AG04450 (cell line): ENCODE results near the gene RNF227. TPM values are rescaled to one million over a fixed set of nuclear protein-coding genes. Genes with fewer than 3 reads are reported as not detected.

Source experiments
- CTCF ChIA-PET: fragments of 300-600, 350-600 bp; formaldehyde crosslinking; extraction: SDS; loops from one replicate; lab custom pipeline; 2022; ENCODE audit warnings: antibody characterized with exemption, inconsistent platforms; lab: Charles Lee
- POLR2A ChIA-PET: fragments of 350-600 bp; formaldehyde crosslinking; extraction: SDS; loops from one replicate; lab custom pipeline; 2021; ENCODE audit warnings: antibody characterized with exemption, inconsistent platforms; lab: Yijun Ruan, JAX
- DNase-seq: peaks from one replicate; pipeline ENCODE4 v3.0.0-alpha.2; 2011; ENCODE audit warnings: low read depth, low spot score
- H3K27ac ChIP-seq: one replicate; pipeline ENCODE4 v1.5.1; 2012; ENCODE audit warnings: low read depth, low read length, control low read depth
- H3K27me3 ChIP-seq: one replicate; pipeline ENCODE4 v1.6.0; 2012; ENCODE audit warnings: low read length; ENCODE audit not compliant: control insufficient read depth, insufficient read depth
- H3K4me3 ChIP-seq: 2 replicates; pipeline ENCODE4 v1.5.1; 2011; ENCODE audit warnings: mild to moderate bottlenecking, low read depth, low read length, control low read depth
- H3K9me3 ChIP-seq: 2 replicates; pipeline ENCODE4 v1.5.1; 2012; ENCODE audit warnings: low read length; ENCODE audit not compliant: control insufficient read depth, insufficient read depth
- polyA plus RNA-seq: library from polyadenylated mRNA; depleted of rRNA; stranded (reverse); fragments of >200 nt; gene quantifications from 2 replicates; pipeline ENCODE4 v1.2.3, GENCODE V29; 2011
- TF ChIP-seq, protein P1 (sequence below): IDR thresholded peaks from 2 replicates; pipeline ENCODE4 v1.5.1; 2011; ENCODE audit warnings: low read depth, low read length, control low read depth, inconsistent platforms

The RNF227 gene
- polyA plus RNA-seq, 1 experiment, result 1.4 TPM

DNA sequence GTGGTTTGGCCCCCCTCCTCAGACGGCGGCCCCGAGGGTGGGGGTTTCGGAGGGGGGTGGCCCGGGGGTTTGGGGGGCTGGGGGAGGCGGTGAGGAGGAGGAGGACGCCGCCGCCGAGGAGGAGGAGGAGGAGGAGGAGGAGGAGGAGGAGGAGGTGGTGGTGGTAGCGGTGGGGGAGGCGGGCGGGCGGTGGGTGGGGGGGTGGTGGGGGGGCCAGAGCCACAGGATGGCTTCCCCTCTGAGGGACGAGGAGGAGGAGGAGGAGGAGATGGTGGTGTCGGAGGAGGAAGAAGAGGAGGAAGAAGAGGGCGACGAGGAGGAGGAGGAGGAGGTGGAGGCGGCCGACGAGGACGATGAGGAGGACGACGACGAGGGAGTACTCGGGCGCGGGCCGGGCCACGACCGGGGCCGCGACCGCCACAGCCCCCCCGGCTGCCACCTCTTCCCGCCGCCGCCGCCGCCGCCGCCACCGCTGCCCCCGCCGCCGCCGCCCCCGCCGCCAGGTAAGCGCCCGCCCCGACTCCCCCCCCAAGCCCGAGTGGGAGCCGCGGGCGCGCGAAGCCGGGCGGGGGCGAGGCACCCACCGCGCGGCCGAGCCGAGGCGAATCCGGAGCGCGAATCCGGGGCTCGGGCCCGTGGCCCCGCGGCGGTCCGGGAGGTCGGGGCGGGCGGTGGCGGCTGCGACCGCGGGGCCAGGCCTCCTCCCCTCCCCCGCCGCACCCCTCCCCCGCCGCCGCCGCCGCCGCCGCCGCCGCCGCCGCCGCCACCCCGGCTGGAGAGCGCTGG lies 31.3 kb downstream of the RNF227 start:
- Histone ChIP-seq H3K27me3 (no peaks in the 10 kb centered on the region), H3K9me3 (no peaks in the 10 kb centered on the region; the same call in 1 of the 2 replicates), H3K27ac (peak overlapping the region; percentile 94), H3K4me3 (peak overlapping the region; percentile 79)
- ChIA-PET CTCF (no interaction called here), POLR2A (interaction anchor here (0.7 to 1.7 kb wide), 2 partner anchors 28 to 842 kb away, joined by 3 to 4 read pairs; partner anchors contain the start of gene NAA38)
- no peak for DNase-seq
- TF ChIP-seq, protein P1, sequence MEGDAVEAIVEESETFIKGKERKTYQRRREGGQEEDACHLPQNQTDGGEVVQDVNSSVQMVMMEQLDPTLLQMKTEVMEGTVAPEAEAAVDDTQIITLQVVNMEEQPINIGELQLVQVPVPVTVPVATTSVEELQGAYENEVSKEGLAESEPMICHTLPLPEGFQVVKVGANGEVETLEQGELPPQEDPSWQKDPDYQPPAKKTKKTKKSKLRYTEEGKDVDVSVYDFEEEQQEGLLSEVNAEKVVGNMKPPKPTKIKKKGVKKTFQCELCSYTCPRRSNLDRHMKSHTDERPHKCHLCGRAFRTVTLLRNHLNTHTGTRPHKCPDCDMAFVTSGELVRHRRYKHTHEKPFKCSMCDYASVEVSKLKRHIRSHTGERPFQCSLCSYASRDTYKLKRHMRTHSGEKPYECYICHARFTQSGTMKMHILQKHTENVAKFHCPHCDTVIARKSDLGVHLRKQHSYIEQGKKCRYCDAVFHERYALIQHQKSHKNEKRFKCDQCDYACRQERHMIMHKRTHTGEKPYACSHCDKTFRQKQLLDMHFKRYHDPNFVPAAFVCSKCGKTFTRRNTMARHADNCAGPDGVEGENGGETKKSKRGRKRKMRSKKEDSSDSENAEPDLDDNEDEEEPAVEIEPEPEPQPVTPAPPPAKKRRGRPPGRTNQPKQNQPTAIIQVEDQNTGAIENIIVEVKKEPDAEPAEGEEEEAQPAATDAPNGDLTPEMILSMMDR, result no peak

DNA sequence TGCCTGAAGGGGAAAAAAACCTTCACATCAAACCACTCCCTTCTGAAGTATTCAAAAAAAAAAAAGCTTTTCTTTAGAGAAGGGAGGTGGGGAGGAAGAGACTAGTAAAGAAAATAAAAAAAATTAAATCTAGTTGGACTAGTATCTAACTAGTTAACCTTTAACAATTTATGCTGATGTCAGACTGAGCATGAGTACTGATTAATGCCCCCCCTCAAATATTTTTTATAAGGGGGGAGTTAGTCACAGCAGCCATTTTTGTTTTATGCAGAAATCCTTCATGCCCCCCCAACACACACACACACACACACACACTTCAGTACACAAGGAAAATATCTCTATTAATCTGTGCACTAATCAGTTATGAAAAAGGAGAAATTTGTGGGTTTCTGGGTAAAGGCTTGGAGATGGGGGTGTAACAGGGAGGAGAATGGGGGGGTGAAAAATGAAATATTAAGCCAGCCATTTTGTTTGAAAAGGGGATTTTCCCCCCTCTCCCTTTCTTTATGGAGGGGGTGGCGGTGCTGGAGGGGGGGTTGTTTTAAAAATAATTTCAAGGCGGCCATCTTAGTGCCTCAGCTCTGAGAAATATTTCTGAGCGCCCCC lies 32.2 kb downstream of the RNF227 start:
- ChIA-PET POLR2A (interaction anchor here (0.7 to 1.1 kb wide), 2 partner anchors 11 to 49 kb away, joined by 3 to 4 read pairs; no protein-coding TSS in a partner anchor), CTCF (interaction anchor here (1.1 to 1.2 kb wide), 2 partner anchors 14 to 157 kb away, joined by 3 read pairs; no protein-coding TSS in a partner anchor)
- no peak for DNase-seq

DNA sequence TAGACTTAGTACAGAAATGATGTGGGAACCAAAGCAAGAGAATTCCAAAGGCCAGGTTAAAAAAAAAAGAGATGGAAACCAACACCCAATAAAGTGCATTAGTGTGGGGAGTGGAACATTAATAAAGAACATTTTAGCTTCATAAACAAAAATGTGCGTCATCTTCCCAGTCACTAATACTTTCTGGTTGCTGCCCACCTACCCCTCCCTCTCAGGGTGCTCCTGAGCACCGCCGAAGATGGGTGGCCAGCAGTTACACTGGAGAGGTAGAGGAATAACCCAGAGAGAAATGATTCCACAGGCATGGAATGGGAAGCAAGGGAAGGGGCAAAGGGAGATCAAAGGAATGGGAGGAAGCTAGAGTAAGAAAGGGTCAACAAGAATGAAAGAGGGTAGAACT lies 33.5 kb downstream of the RNF227 start:
- TF ChIP-seq, protein P1, result no peak
- Histone ChIP-seq H3K4me3 (no peak overlapping the region), H3K27ac (no peak overlapping the region), H3K27me3 (no peaks in the 10 kb centered on the region), H3K9me3 (no peaks in the 10 kb centered on the region; the same call in 1 of the 2 replicates)
- no peak for DNase-seq
- POLR2A ChIA-PET, result interaction anchor here (1.1 kb wide), 1 partner anchor 50 kb away, joined by 3 read pairs; no protein-coding TSS in a partner anchor
- CTCF ChIA-PET, result interaction anchor here (1.2 kb wide), 2 partner anchors 15 to 107 kb away, joined by 3 to 4 read pairs; no protein-coding TSS in a partner anchor

More for the DNA sequence above, 32.2 kb downstream of the RNF227 start:
- no peaks in the 10 kb centered on the region; the same call in 1 of the 2 replicates for H3K9me3 ChIP-seq
- TF ChIP-seq, protein P1, result no peak
- H3K27ac ChIP-seq, result no peak overlapping the region
- peak overlapping the region; percentile 72 for H3K4me3 ChIP-seq
- H3K27me3 ChIP-seq, result no peaks in the 10 kb centered on the region

DNA sequence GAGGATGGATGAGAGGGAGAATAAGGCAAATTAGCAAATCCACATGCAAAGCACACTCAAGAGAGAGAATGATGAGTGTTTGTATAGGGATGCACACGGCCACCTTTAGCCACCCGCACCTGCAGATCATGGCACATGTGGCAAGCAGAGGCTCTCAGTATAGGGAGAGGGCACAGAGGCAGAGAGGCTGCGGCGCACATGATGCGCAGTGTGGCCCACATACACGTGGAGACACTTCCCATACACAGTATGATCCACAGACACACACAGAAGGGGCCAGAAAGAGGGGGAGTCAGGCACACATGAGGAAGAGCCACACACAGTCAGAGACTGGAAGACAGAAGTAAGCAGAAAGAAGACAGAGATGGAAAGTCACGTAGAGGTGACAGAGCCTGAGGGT lies 34.0 kb downstream of the RNF227 start:
- ChIA-PET CTCF (interaction anchor here (1.2 kb wide), 1 partner anchor 108 kb away, joined by 4 read pairs; no protein-coding TSS in a partner anchor), POLR2A (no interaction called here)
- no peak for DNase-seq
- Histone ChIP-seq H3K27me3 (no peaks in the 10 kb centered on the region), H3K27ac (no peak overlapping the region), H3K4me3 (no peak overlapping the region), H3K9me3 (no peaks in the 10 kb centered on the region; the same call in 1 of the 2 replicates)
- TF ChIP-seq, protein P1, result no peak
